NCI-H2081 treated with DMSO at 0.1 percent for 48 hours (cell line): ENCODE data around the gene MEF2C.

Experiments used
- DNase-seq: peaks from one replicate; lab custom pipeline; 2025; lab: John Stamatoyannopoulos, UW

The MEF2C gene

GRCh38 chr5:88673253-88674105, 209.5 kb downstream of the MEF2C start:
- no peak for DNase-seq

GRCh38 chr5:88672644-88673252, 210.2 kb downstream of the MEF2C start:
- no peak for DNase-seq

GRCh38 chr5:88671505-88672499, 211.2 kb downstream of the MEF2C start:
- no peak for DNase-seq

- DNase-seq: no peak
Measured at GRCh38 chr5:88671106-88671504, 211.9 kb downstream of the MEF2C start.

- no peak for DNase-seq
Measured at GRCh38 chr5:88670461-88670860, 212.5 kb downstream of the MEF2C start.

- DNase-seq: no peak
Measured at GRCh38 chr5:88669371-88670050, 213.5 kb downstream of the MEF2C start.

- no peak for DNase-seq
Measured at GRCh38 chr5:88667496-88668201, 215.3 kb downstream of the MEF2C start.
